Effector memory CD8-positive, alpha-beta T cell (primary cell): ENCODE data around the gene ARHGAP15.

ENCODE experiments used
- ATAC-seq: fragments of 150-1000 bp; cut with Tn5 transposase; replicated peaks from 2 replicates; pipeline ENCODE4 v1.10.0; 2021; ENCODE audit warnings: mild to moderate bottlenecking, moderate library complexity
- DNase-seq, 3 experiments: peaks; one replicate each; pipeline ENCODE4 v3.0.0; 2021
- H3K27ac Mint-ChIP-seq, 2 donors: one replicate each; pipeline ENCODE4 v1.8.0; 2022; ENCODE audit warnings: mild to moderate bottlenecking in 2 of 2, mixed read lengths in 2 of 2, moderate library complexity in 2 of 2
- H3K27me3 Mint-ChIP-seq, 2 donors: one replicate each; pipeline ENCODE4 v1.8.0; 2022; ENCODE audit warnings: mixed read lengths in 2 of 2
- H3K36me3 Mint-ChIP-seq: one replicate; pipeline ENCODE4 v1.8.0; 2022; ENCODE audit warnings: mild to moderate bottlenecking, moderate library complexity, mixed read lengths; ENCODE audit not compliant: insufficient read depth
- H3K4me1 Mint-ChIP-seq, 2 donors: one replicate each; pipeline ENCODE4 v1.8.0; 2022; ENCODE audit warnings: low read depth in 2 of 2, mixed read lengths in 2 of 2
- H3K4me3 Mint-ChIP-seq, 2 donors: one replicate each; pipeline ENCODE4 v1.8.0; 2022; ENCODE audit warnings: mild to moderate bottlenecking in 2 of 2, mixed read lengths in 2 of 2, moderate library complexity in 2 of 2
- H3K9me3 Mint-ChIP-seq, 2 donors: one replicate each; pipeline ENCODE4 v1.8.0; 2022; ENCODE audit warnings: mixed read lengths in 2 of 2

Gene ARHGAP15

GRCh38 chr2:143436951-143437350 lies 307.7 kb downstream of the ARHGAP15 start:
- H3K36me3 Mint-ChIP-seq, result peaks cover 33% of the 10 kb centered on the region
- no peak for DNase-seq
- no peak overlapping the region for H3K27ac Mint-ChIP-seq
- H3K4me1 Mint-ChIP-seq, result peaks cover 21 to 26% of the 10 kb centered on the region in 2 donors
- no peaks in the 10 kb centered on the region for H3K9me3 Mint-ChIP-seq
- no peaks in the 10 kb centered on the region for H3K27me3 Mint-ChIP-seq
- ATAC-seq, result no peak
- no peak overlapping the region for H3K4me3 Mint-ChIP-seq

GRCh38 chr2:143440411-143441012 lies 311.3 kb downstream of the ARHGAP15 start:
- DNase-seq (no peak), ATAC-seq (no peak)
- H3K4me3 Mint-ChIP-seq, result no peak overlapping the region
- H3K27ac Mint-ChIP-seq, result peak overlapping the region in 1 of 2 donors; percentile 62
- peaks cover 35% of the 10 kb centered on the region for H3K36me3 Mint-ChIP-seq
- H3K4me1 Mint-ChIP-seq, result peaks cover 13 to 14% of the 10 kb centered on the region in 2 donors
- no peaks in the 10 kb centered on the region for H3K9me3 Mint-ChIP-seq
- H3K27me3 Mint-ChIP-seq, result no peaks in the 10 kb centered on the region

GRCh38 chr2:143442193-143442592 lies 313.0 kb downstream of the ARHGAP15 start:
- no peak for DNase-seq
- no peak overlapping the region for H3K27ac Mint-ChIP-seq
- H3K4me1 Mint-ChIP-seq, result peaks cover 14% of the 10 kb centered on the region in 2 donors
- peaks cover 28% of the 10 kb centered on the region for H3K36me3 Mint-ChIP-seq
- no peak for ATAC-seq
- no peaks in the 10 kb centered on the region for H3K27me3 Mint-ChIP-seq
- no peak overlapping the region for H3K4me3 Mint-ChIP-seq
- no peaks in the 10 kb centered on the region for H3K9me3 Mint-ChIP-seq

- no peak for DNase-seq
These were observed 322.5 kb downstream of the ARHGAP15 start for GRCh38 chr2:143451642-143452281.

GRCh38 chr2:143452817-143453451 lies 323.7 kb downstream of the ARHGAP15 start:
- peak overlapping the region; percentile 61 to 62 for H3K4me3 Mint-ChIP-seq
- H3K27ac Mint-ChIP-seq, result peak overlapping the region in 1 of 2 donors; percentile 70
- no peaks in the 10 kb centered on the region for H3K27me3 Mint-ChIP-seq
- ATAC-seq (peak; percentile 99), DNase-seq (peak; percentile 48 to 53 (median 51))
- H3K36me3 Mint-ChIP-seq, result peaks cover 17% of the 10 kb centered on the region
- H3K4me1 Mint-ChIP-seq, result peaks cover 34 to 49% of the 10 kb centered on the region in 2 donors
- H3K9me3 Mint-ChIP-seq, result peaks cover 0 to 2% of the 10 kb centered on the region in 2 donors

More at GRCh38 chr2:143451642-143452281, 322.5 kb downstream of the ARHGAP15 start:
- H3K4me3 Mint-ChIP-seq, result peak overlapping the region in 1 of 2 donors; percentile 20
- H3K4me1 Mint-ChIP-seq, result peaks cover 40 to 54% of the 10 kb centered on the region in 2 donors
- no peak for ATAC-seq
- peak overlapping the region in 1 of 2 donors; percentile 11 for H3K27ac Mint-ChIP-seq
- H3K27me3 Mint-ChIP-seq, result no peaks in the 10 kb centered on the region
- peaks cover 0 to 2% of the 10 kb centered on the region in 2 donors for H3K9me3 Mint-ChIP-seq
- H3K36me3 Mint-ChIP-seq, result peaks cover 17% of the 10 kb centered on the region

- Mint-ChIP-seq H3K4me3 (peak overlapping the region; percentile 21 to 29), H3K9me3 (no peaks in the 10 kb centered on the region), H3K27ac (no peak overlapping the region), H3K36me3 (peaks cover 17% of the 10 kb centered on the region), H3K4me1 (peaks cover 30 to 44% of the 10 kb centered on the region in 2 donors), H3K27me3 (no peaks in the 10 kb centered on the region)
- ATAC-seq, result no peak
- no peak for DNase-seq
These were observed 324.8 kb downstream of the ARHGAP15 start for GRCh38 chr2:143453981-143454511.

GRCh38 chr2:143455317-143455716 lies 326.1 kb downstream of the ARHGAP15 start:
- H3K27ac Mint-ChIP-seq, result no peak overlapping the region
- H3K4me3 Mint-ChIP-seq, result no peak overlapping the region
- peaks cover 14% of the 10 kb centered on the region for H3K36me3 Mint-ChIP-seq
- no peaks in the 10 kb centered on the region for H3K9me3 Mint-ChIP-seq
- no peaks in the 10 kb centered on the region for H3K27me3 Mint-ChIP-seq
- DNase-seq (no peak), ATAC-seq (no peak)
- peaks cover 26 to 44% of the 10 kb centered on the region in 2 donors for H3K4me1 Mint-ChIP-seq

GRCh38 chr2:143458258-143459190 lies 329.3 kb downstream of the ARHGAP15 start:
- H3K4me3 Mint-ChIP-seq, result no peak overlapping the region
- no peaks in the 10 kb centered on the region for H3K9me3 Mint-ChIP-seq
- H3K27me3 Mint-ChIP-seq, result no peaks in the 10 kb centered on the region
- peaks cover 6% of the 10 kb centered on the region for H3K36me3 Mint-ChIP-seq
- peaks cover 8 to 40% of the 10 kb centered on the region in 2 donors for H3K4me1 Mint-ChIP-seq
- H3K27ac Mint-ChIP-seq, result no peak overlapping the region
- ATAC-seq, result no peak
- DNase-seq, result no peak

GRCh38 chr2:143460382-143460781 lies 331.2 kb downstream of the ARHGAP15 start:
- DNase-seq (no peak), ATAC-seq (no peak)
- no peak overlapping the region for H3K4me3 Mint-ChIP-seq
- no peaks in the 10 kb centered on the region for H3K9me3 Mint-ChIP-seq
- peaks cover 3 to 31% of the 10 kb centered on the region in 2 donors for H3K4me1 Mint-ChIP-seq
- H3K27ac Mint-ChIP-seq, result no peak overlapping the region
- peaks cover 6% of the 10 kb centered on the region for H3K36me3 Mint-ChIP-seq
- H3K27me3 Mint-ChIP-seq, result no peaks in the 10 kb centered on the region

GRCh38 chr2:143463719-143464118 lies 334.5 kb downstream of the ARHGAP15 start:
- no peaks in the 10 kb centered on the region for H3K27me3 Mint-ChIP-seq
- ATAC-seq (peak; percentile 46), DNase-seq (no peak)
- no peak overlapping the region for H3K27ac Mint-ChIP-seq
- H3K36me3 Mint-ChIP-seq, result peaks cover 10% of the 10 kb centered on the region
- H3K4me3 Mint-ChIP-seq, result no peak overlapping the region
- no peaks in the 10 kb centered on the region for H3K9me3 Mint-ChIP-seq
- H3K4me1 Mint-ChIP-seq, result peaks cover 9 to 40% of the 10 kb centered on the region in 2 donors

GRCh38 chr2:143466391-143466790 lies 337.2 kb downstream of the ARHGAP15 start:
- Mint-ChIP-seq H3K36me3 (peaks cover 14% of the 10 kb centered on the region), H3K9me3 (no peaks in the 10 kb centered on the region), H3K4me1 (peaks cover 11 to 45% of the 10 kb centered on the region in 2 donors), H3K27me3 (no peaks in the 10 kb centered on the region), H3K27ac (no peak overlapping the region), H3K4me3 (no peak overlapping the region)
- ATAC-seq (no peak), DNase-seq (no peak)

GRCh38 chr2:143467011-143467410 lies 337.8 kb downstream of the ARHGAP15 start:
- Mint-ChIP-seq H3K4me1 (peaks cover 8 to 48% of the 10 kb centered on the region in 2 donors), H3K36me3 (peaks cover 16% of the 10 kb centered on the region), H3K9me3 (no peaks in the 10 kb centered on the region), H3K27me3 (no peaks in the 10 kb centered on the region), H3K27ac (no peak overlapping the region), H3K4me3 (no peak overlapping the region)
- DNase-seq (no peak), ATAC-seq (no peak)
